Aorta (tissue), 5 donors: Measurements from ENCODE around the gene MFAP4. TPM values are rescaled to one million over a fixed set of nuclear protein-coding genes. Genes with fewer than 3 reads are reported as not detected.
"Not testable (repeated sequence)": the region's sequence is repeated elsewhere in the genome, so short reads cannot be mapped to it uniquely, and the experiment has no call there.

Source experiments
- ATAC-seq: fragments of 200-7000 bp; cut with Tn5 transposase; one replicate; pipeline ENCODE4 v1.9.1; 2022; ENCODE audit warnings: moderate library complexity; ENCODE audit not compliant: low FRiP score
- DNase-seq, 2 donors: peaks; one replicate each; pipeline ENCODE4 v3.0.0-alpha.2; 2020
- H3K27ac ChIP-seq, 2 donors: one replicate each; pipeline ENCODE4 v1.5.1; 2013; ENCODE audit warnings: low read length in 2 of 2, mild to moderate bottlenecking in 2 of 2, moderate library complexity in 2 of 2, control low read depth in 1 of 2, inconsistent platforms in 1 of 2, low read depth in 1 of 2
- H3K27me3 ChIP-seq, 2 donors: one replicate each; pipeline ENCODE4 v1.6.1; 2013; ENCODE audit warnings: control low read depth in 1 of 2, low read length in 1 of 2, mild to moderate bottlenecking in 1 of 2, moderate library complexity in 1 of 2; ENCODE audit not compliant: insufficient read depth in 2 of 2, control insufficient read depth in 1 of 2
- H3K36me3 ChIP-seq, 2 donors: one replicate each; pipeline ENCODE4 v1.6.1; 2013; ENCODE audit warnings: control low read depth in 1 of 2, low read length in 1 of 2, mild to moderate bottlenecking in 1 of 2; ENCODE audit not compliant: insufficient read depth in 2 of 2, control insufficient read depth in 1 of 2
- H3K4me1 ChIP-seq, 2 donors: one replicate each; pipeline ENCODE4 v1.6.1; 2013; ENCODE audit warnings: low read length in 2 of 2, control low read depth in 1 of 2, mild to moderate bottlenecking in 1 of 2, moderate library complexity in 1 of 2; ENCODE audit not compliant: insufficient read depth in 2 of 2, control insufficient read depth in 1 of 2
- H3K4me3 ChIP-seq, 2 donors: one replicate each; pipeline ENCODE4 v1.5.1; 2013; ENCODE audit warnings: low read length in 2 of 2, control low read depth in 1 of 2, mild to moderate bottlenecking in 1 of 2
- H3K9me3 ChIP-seq: one replicate; pipeline ENCODE4 v1.6.1; 2013; ENCODE audit warnings: mild to moderate bottlenecking, low read length; ENCODE audit not compliant: control insufficient read depth
- WGBS, 2 donors: extraction: QIAGEN DNeasy Blood & Tissue Kit; methylation state at CpG; one replicate each; pipeline ENCODE4 v1.1.7; 2013; 5-methylcytosine and 5-hydroxymethylcytosine counted together
- intact Hi-C, 2 donors: fragments of 100-400 bp; cut with DNase I; formaldehyde crosslinking; loops; one replicate each; pipeline versions ENCODE4 v1.14.2 to v1.15.0; 2022
- polyA plus RNA-seq, 2 donors: library from polyadenylated mRNA; stranded (reverse); fragments of 200-250 nt; gene quantifications; one replicate each; pipeline ENCODE4 v1.2.3, GENCODE V29; 2013
- total RNA-seq, 2 donors: library from RNA; stranded (reverse); fragmentation: NEBNext Ultra II Directional; extraction: Animal tissue kit (Norgen Biotek cat#: 25700); gene quantifications; one replicate each; pipeline ENCODE4 v1.2.1, GENCODE V29; 2021
- donor health status: healthy with polysubstance abuse.
- donor health status: Bipolar disorder and iron deficiency.
- donor health status: DM: no; HTN: no; CAD: no.
- donor health status: DM: no; HTN: no; CAD: no.
- donor health status: DM: yes; HTN: yes; CAD: no.

The MFAP4 gene
- total and polyA plus RNA-seq, 4 donors, result 271 to 793 (median 444) TPM

DNA sequence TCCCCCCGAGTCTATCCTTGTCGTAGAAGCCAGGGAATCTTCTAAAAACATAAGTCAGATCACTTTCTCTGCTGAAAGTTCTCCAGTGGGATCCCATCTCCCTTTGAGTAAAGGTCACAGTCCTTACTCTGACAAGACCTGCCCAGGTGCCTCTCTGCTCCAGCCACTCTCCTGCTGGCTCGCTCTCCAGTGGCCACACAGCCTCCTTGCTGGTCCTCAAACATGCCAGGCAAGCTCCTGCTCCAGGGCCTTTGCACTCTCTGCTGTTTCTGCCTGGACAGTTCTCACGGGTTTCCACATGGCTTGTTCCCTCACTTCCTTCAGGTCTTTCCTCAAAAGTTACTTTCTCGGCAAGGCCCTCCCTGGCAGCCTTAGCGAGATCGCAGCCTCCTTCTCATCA lies 27.8 kb downstream of the MFAP4 start:
- no peaks in the 10 kb centered on the region for H3K9me3 ChIP-seq
- H3K4me1 ChIP-seq, result no peaks in the 10 kb centered on the region
- H3K27ac ChIP-seq, result no peak overlapping the region
- H3K27me3 ChIP-seq, result no peaks in the 10 kb centered on the region
- WGBS, 2 donors, result 74 to 84% methylated on average over 7 of the region's 7 CpGs
- no peaks in the 10 kb centered on the region for H3K36me3 ChIP-seq
- no peak overlapping the region for H3K4me3 ChIP-seq
- intact Hi-C loops, result no loop called here
- ATAC-seq, result no peak
- peak; percentile 29 to 50 for DNase-seq

DNA sequence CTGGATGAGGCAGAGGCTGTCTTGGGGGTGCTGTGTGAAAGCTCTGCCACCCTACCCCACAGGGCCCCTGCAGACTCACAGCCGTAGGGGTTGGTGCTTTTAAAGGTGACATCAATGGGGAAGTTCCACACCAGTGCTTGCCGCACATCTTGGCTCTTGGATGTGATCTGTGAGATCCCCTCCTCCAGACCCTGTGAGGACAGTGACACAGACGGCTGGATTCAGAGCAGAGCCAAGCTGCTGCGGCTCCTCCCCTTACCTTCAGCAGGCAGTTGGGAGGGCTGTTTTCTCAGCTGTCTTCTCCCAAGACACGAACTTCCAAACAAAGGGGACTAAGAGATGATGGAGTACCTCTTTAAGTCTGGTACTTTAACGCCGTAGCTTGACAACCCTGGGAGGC lies 29.2 kb downstream of the MFAP4 start:
- Histone ChIP-seq H3K4me1 (no peaks in the 10 kb centered on the region), H3K36me3 (no peaks in the 10 kb centered on the region), H3K27ac (no peak overlapping the region), H3K9me3 (no peaks in the 10 kb centered on the region), H3K27me3 (no peaks in the 10 kb centered on the region), H3K4me3 (no peak overlapping the region)
- 82 to 87% methylated on average over 7 of the region's 7 CpGs for WGBS, 2 donors
- ATAC-seq, result no peak
- intact Hi-C loops, result no loop called here
- DNase-seq, result peak; percentile 15 to 57

DNA sequence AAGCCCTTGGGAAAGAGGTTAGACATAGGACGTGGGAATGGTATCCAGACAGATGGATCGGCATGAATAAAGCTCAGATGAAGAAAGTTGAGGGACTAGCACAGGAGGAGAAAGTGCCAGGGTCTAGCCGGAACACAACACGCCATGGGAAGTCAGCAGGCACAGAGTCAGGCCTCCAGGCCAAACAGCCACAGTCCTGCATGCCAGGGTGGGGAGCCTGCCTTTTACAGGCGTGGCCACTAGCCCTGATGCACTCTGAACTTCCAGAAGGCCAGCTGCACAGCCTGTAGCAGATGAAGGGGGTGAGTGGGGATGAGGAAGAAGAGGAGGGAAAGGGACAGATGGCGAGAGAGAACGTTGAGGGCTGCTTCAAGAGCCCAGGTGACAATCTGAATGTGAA lies 29.6 kb downstream of the MFAP4 start:
- no peak overlapping the region for H3K4me3 ChIP-seq
- H3K36me3 ChIP-seq, result no peaks in the 10 kb centered on the region
- H3K9me3 ChIP-seq, result no peaks in the 10 kb centered on the region
- intact Hi-C loops, result no loop called here
- H3K4me1 ChIP-seq, result no peaks in the 10 kb centered on the region
- ATAC-seq (no peak), DNase-seq (peak; percentile 23 to 52)
- H3K27ac ChIP-seq, result no peak overlapping the region
- 88% methylated on average over 7 of the region's 7 CpGs for WGBS, 2 donors
- no peaks in the 10 kb centered on the region for H3K27me3 ChIP-seq

DNA sequence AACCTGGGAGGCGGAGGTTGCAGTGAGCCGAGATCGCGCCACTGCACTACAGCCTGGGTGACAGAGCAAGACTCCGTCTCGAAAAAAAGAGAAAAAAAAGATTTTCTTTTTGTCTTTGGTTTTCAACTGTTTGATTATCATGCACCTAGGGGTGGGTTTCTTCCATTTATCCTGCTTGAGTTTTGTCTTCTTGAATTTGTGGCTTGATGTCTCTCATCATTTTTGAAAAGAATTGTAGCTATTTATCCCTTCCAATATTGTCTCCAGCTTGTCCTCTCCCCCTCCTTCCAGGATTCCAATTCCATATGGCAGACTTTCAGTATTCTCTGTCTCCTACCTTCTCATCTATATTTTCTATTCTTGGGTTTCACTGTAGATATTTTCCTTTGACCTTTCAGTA lies 32.2 kb downstream of the MFAP4 start:
- no peak for ATAC-seq
- intact Hi-C loops, result no loop called here
- H3K27me3 ChIP-seq, result no peaks in the 10 kb centered on the region

DNA sequence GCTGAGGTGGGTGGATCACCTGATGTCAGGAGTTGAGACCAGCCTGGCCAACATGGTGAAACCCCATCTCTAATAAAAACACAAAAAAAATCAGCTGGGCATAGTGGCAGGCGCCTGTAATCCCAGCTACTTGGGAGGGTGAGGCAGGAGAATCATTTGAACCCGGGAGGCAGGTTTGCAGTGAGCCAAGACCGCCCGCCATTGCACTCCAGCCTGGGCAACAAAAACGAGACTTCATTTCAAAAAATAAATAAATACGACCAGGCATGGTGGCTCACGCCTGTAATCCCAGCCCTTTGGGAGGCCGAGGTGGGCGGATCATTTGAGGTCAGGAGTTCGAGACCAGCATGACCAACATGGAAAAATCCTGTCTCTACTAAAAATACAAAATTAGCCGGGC lies 33.6 kb downstream of the MFAP4 start:
- H3K36me3 ChIP-seq, H3K27me3 ChIP-seq, H3K4me3 ChIP-seq, H3K27ac ChIP-seq, ATAC-seq, H3K9me3 ChIP-seq, intact Hi-C loops, H3K4me1 ChIP-seq: not testable (repeated sequence)
- peak in 1 of 2 donors; percentile 2 for DNase-seq
- 93 to 94% methylated on average over 11 of the region's 11 CpGs for WGBS, 2 donors

More for the DNA sequence above, 32.2 kb downstream of the MFAP4 start:
- H3K9me3 ChIP-seq, result no peaks in the 10 kb centered on the region
- DNase-seq, result no peak
- no peak overlapping the region for H3K4me3 ChIP-seq
- H3K4me1 ChIP-seq, result no peaks in the 10 kb centered on the region
- H3K36me3 ChIP-seq, result no peaks in the 10 kb centered on the region
- H3K27ac ChIP-seq, result no peak overlapping the region
- WGBS, 2 donors, result 74 to 82% methylated on average over 6 of the region's 6 CpGs

DNA sequence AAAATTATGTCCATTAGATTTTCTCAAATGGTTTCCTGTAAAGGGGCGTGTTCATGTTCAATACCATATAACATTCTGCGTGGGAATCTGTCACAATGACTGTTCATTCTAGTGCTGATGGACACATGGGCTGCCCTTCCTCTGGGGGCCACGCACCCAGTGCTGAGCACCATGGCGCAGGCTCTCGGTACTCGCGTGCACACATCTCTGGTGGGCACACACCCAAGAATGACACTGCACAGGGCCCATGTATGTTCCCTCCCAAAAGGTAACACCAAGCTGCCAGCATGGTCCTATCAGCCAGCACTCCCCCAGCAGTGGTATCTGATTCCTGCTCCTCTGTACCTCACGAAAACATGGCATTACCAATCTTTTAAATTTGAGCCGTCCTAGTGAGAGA lies 38.2 kb downstream of the MFAP4 start:
- DNase-seq, result peak; percentile 20 to 52
- no peaks in the 10 kb centered on the region for H3K9me3 ChIP-seq
- WGBS, 2 donors, result 92 to 95% methylated on average over 9 of the region's 9 CpGs
- H3K27me3 ChIP-seq, result no peaks in the 10 kb centered on the region
- no peak overlapping the region for H3K4me3 ChIP-seq
- intact Hi-C loops, result no loop called here
- H3K4me1 ChIP-seq, result no peaks in the 10 kb centered on the region
- no peak overlapping the region for H3K27ac ChIP-seq
- no peak for ATAC-seq
- no peaks in the 10 kb centered on the region for H3K36me3 ChIP-seq

DNA sequence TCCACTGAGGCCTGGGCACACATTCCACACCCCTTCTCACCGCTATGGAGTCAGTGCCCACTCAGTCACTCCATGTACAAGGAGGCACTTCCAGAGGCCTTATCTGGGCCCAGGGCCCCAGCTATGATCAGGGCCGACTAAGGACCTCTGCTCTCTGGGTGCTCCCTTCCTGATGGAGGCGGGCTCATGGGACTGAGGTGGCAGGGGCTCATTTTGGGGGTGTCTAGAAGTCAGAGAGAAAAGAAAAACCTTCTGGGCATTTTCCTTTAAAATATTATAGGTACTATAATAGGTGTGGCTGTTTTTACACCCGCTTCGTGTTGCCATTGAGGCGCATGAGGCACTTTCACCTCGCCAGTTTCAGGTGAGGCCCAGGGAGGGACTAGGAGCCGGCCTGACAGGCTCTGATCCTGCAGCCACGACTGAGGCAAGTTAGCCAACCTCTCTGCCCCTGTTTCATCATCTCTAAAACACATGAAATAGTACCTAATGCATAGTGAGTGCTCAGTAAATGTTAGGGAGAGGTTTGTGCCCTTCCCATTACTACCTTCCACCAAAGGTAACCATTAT lies 38.8 kb downstream of the MFAP4 start:
- Histone ChIP-seq H3K4me1 (no peaks in the 10 kb centered on the region), H3K27ac (no peak overlapping the region), H3K27me3 (no peaks in the 10 kb centered on the region), H3K4me3 (no peak overlapping the region), H3K36me3 (no peaks in the 10 kb centered on the region), H3K9me3 (no peaks in the 10 kb centered on the region)
- 90 to 91% methylated on average over 9 of the region's 9 CpGs for WGBS, 2 donors
- intact Hi-C loops, result no loop called here
- DNase-seq (peak in 1 of 2 donors; percentile 30), ATAC-seq (no peak)

DNA sequence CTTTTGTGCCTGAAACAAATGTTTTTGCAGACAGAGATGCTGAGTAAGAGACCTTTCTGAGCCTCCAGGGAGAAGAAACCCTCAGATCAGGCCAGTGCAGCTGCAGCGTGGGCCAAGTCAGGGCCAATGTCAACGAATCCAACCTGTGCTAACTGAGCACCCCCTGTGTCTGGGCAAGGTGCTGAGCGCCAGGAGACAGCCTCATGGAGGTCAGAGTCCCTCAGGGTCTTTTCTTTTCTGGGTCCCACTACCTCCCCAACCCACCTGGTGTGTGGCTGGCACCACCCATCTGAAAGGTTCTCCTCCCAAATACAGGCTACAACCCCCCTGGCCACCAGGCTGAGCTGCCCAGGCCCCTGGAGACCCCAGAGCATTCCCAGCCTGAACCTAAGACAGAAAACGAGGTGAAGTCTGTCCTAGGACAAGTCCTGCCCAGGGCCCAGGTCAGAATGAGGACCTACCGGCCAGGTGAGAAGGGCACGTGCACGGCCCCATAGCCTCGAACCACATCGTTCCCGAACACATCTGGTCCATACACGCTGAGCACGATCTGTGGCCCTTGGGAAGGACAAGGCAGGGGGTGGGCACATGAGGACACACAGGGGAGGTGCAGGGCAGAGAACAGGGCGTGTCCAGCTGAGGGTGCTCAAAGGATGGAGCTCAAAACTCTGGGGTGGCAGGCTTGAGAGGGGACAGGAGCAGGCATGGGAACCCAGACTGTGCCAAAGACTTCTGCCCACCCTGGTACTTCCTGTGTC lies 39.5 kb downstream of the MFAP4 start:
- Histone ChIP-seq H3K9me3 (no peaks in the 10 kb centered on the region), H3K27me3 (no peaks in the 10 kb centered on the region), H3K4me1 (no peaks in the 10 kb centered on the region), H3K27ac (peak overlapping the region in 1 of 2 donors; percentile 0), H3K4me3 (no peak overlapping the region), H3K36me3 (no peaks in the 10 kb centered on the region)
- intact Hi-C loops, result no loop called here
- DNase-seq (peak; percentile 42 to 68), ATAC-seq (no peak)
- WGBS, 2 donors, result 76 to 79% methylated on average over 13 of the region's 13 CpGs
